GM19099 (cell line): ENCODE data around the gene LCAT.

Source experiments
- POLR2A ChIP-seq: IDR thresholded peaks from 3 replicates; pipeline ENCODE4 v1.6.1; 2011; ENCODE audit warnings: low read depth; ENCODE audit not compliant: insufficient read length; ENCODE audit errors: extremely low read depth

Gene LCAT

GRCh38 chr16:67917140-67917851, 26.6 kb downstream of the LCAT start:
- TF ChIP-seq POLR2A = no peak

- TF ChIP-seq POLR2A = no peak
These were observed 27.8 kb downstream of the LCAT start for GRCh38 chr16:67915831-67916723.

- no peak for TF ChIP-seq POLR2A
These were observed 29.0 kb downstream of the LCAT start for GRCh38 chr16:67914758-67915495.

- TF ChIP-seq POLR2A = no peak
These were observed 33.8 kb downstream of the LCAT start for GRCh38 chr16:67910158-67910557.

GRCh38 chr16:67909056-67909742, 34.7 kb downstream of the LCAT start:
- no peak for TF ChIP-seq POLR2A

- no peak for TF ChIP-seq POLR2A
These were observed 36.3 kb downstream of the LCAT start for GRCh38 chr16:67907397-67908180.

GRCh38 chr16:67902831-67903230, 41.1 kb downstream of the LCAT start:
- no peak for TF ChIP-seq POLR2A

- no peak for TF ChIP-seq POLR2A
These were observed 42.2 kb downstream of the LCAT start for GRCh38 chr16:67901734-67902133.

GRCh38 chr16:67897231-67897630, 46.7 kb downstream of the LCAT start:
- TF ChIP-seq POLR2A = no peak

- no peak for TF ChIP-seq POLR2A
These were observed 50.0 kb downstream of the LCAT start for GRCh38 chr16:67893743-67894399.

GRCh38 chr16:67892899-67893742, 50.8 kb downstream of the LCAT start, which contains the start of gene PSKH1:
Gene PSKH1, plus strand, starts transcription at chr16:67893254. Its CDS starts 15,496 bp downstream, at chr16:67908750.
- peak; percentile 85 for TF ChIP-seq POLR2A

- no peak for TF ChIP-seq POLR2A
These were observed 51.5 kb downstream of the LCAT start for GRCh38 chr16:67892375-67892774.
